Body of pancreas (tissue), 4 donors: ENCODE measurements around the gene GPANK1.

ENCODE experiments used
- CTCF ChIP-seq, 7 experiments: fragments of 450-650 bp in 4 of 7; fragments of 200-600 bp in 3 of 7; sonication (generic) in 3 of 7; IDR thresholded peaks; one replicate each; pipeline ENCODE4 v1.5.1; 2016 to 2019; ENCODE audit warnings: antibody characterized with exemption in 7 of 7
- POLR2A ChIP-seq, 3 donors: fragments of 450-650 bp; IDR thresholded peaks; one replicate each; pipeline ENCODE4 v1.6.1; 2016; ENCODE audit warnings: antibody characterized with exemption in 3 of 3, mild to moderate bottlenecking in 2 of 3

DNA sequence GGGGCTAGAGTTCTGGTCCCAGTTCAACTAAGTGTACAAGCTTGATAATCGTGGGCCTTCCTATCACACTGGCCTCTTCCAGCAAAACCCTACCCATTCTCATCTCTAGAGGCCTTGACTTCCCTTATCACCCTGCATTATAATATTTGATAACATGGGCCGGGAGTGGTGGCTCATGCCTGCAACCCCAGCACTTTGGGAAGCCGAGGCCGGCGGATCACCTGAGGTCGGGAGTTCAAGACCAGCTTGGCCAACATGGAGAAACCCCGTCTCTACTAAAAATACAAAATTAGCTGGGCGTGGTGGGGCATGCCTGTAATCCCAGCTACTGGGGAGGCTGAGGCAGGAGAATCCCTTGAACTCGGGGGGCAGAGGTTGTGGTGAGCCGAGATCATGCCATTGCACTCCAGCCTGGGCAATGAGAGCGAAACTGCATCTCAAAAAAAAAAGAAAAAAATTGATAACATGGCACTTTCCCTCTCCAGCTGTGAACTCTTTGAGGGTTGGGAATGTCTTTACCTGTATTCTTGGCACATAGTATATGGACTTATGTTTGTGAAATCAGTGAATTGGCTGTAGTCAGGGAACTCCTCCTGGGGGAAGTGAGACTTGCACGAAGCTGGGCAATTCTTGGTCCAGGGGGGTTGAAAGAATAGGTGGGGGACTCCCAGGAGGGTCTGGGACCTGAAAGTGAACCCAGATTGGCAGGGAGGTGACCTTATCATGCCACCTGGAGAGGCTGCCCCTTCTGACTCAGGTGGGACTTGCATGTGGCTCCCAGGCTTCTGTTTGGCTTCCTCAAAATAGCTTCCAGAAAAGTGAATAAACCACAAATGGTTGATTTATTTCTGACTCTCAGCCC lies 3.3 kb downstream of the GPANK1 start:
- TF ChIP-seq CTCF (IDR thresholded peaks at IDR 0.05): no peak
- no peak for TF ChIP-seq POLR2A (IDR thresholded peaks at IDR 0.05)
